GM18526 (cell line): ENCODE measurements around the gene BABAM2.

Source experiments
- POLR2A ChIP-seq: IDR thresholded peaks from 3 replicates; pipeline ENCODE4 v1.6.1; 2011; ENCODE audit not compliant: insufficient read length; ENCODE audit errors: extremely low read depth

BABAM2 gene

DNA sequence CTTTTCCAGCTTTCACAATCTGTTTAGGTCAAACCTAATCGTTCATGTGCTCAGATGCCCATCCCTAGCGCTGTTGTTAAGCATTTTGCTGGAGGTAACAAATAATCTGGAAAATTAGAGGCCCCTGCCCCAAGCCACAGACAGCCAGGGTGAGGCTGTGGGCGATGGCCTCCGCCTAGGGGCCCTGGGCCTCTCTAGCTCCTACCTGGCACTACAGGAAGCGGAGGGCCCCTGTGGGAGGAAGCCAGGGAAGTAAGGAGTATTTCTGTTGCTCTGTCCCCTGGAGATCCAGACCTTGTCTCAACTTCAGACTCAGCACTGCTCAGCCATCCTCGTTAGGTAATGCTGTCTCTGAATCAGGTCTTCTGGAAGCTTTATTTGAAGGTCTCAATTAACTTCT is 489.7 kb downstream of the BABAM2 start:
- TF ChIP-seq POLR2A = no peak

GRCh38 chr2:28381225-28382180 is 491.0 kb downstream of the BABAM2 start:
- no peak for TF ChIP-seq POLR2A

DNA sequence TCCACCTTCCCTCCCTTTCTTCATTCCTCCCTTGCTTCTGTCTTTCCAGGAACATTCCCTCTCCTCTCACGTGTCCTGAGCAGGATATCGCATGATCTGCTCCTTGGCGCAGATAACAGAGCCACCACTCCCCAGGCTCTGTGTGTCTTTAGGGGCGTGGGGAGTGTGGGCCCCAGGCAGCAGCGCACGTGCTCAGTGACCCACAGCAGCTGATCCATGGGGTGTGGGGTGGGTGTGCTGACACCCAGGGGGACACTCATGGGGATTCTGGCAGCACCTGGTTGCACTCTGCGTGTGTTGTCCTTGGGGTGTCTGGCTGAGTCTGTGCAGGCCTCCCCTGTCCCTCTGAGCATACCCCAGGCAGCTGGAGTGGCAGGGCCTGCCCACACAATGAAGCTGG is 492.2 kb downstream of the BABAM2 start:
- TF ChIP-seq POLR2A = no peak

DNA sequence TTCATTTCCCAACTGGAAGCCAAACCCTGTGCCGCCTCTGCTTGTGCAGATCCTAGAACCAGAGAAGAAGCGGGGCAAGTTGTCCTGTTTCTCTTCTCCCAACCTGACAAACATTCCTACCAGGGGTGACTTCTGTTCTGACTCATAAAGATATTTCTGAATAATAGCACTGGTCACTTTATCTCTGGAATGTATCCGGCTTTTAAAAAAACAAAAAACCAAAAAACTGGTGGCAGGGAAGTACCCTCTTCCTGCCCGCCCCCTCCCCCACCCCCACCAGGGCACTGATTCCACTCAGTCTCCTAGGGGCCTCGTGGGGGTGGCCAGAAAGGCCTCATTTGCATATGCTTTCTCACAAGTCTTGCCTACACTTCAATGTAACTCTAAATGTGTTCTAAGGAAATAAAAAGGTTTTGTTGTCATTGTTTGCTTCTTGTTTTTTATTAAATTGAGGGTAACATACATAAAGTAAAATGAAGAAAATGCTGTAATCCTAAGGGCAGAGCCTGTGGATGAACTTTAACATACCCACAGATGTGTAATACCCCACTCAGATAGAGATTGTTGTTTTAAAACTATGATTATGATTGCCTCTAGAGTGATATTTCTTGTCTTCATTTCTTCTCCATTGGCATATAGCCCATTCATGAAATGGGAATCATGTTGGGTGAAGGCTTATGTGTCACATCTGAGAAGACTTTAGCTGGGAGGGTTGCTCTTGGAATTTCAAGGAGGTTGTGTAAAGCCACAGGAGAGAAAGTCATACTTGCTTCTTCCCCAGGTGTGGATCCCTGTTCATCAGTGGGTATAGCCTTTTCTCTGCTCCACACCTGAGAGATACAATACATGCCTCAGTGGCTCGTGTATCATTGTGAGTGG is 496.8 kb downstream of the BABAM2 start:
- TF ChIP-seq POLR2A = no peak
